ENCODE data around the gene FAM13C.

FAM13C gene

GRCh38 chr10:59360605-59361405 is 1.5 kb downstream of the FAM13C start:
- no peak for TF ChIP-seq CTCF (IDR thresholded peaks at IDR 0.05; ENCODE audit: unreplicated experiment in 3 of 3)
- Mint-ChIP-seq H3K9me3 (no peaks in the 10 kb centered on the region), H3K4me1 (peaks cover 27% of the 10 kb centered on the region), H3K36me3 (ENCODE audit: low read depth) (no peaks in the 10 kb centered on the region), H3K4me3 (peak overlapping the region; percentile 40 to 81 (median 53)), H3K27ac (peak overlapping the region; percentile 31 to 93 (median 66)), H3K27me3 (ENCODE audit: low read depth) (peaks cover 17% of the 10 kb centered on the region)

GRCh38 chr10:59358576-59358975 is 3.8 kb downstream of the FAM13C start:
- H3K27me3 Mint-ChIP-seq (ENCODE audit: low read depth): peaks cover 8% of the 10 kb centered on the region
- no peaks in the 10 kb centered on the region for H3K9me3 Mint-ChIP-seq
- TF ChIP-seq CTCF (IDR thresholded peaks at IDR 0.05; ENCODE audit: unreplicated experiment in 3 of 3): no peak
- no peaks in the 10 kb centered on the region for H3K36me3 Mint-ChIP-seq (ENCODE audit: low read depth)
- H3K4me1 Mint-ChIP-seq: peaks cover 27% of the 10 kb centered on the region
- no peak overlapping the region for H3K4me3 Mint-ChIP-seq
- peak overlapping the region in 1 of 3 experiments; percentile 51 for H3K27ac Mint-ChIP-seq

- Mint-ChIP-seq H3K27ac (no peak overlapping the region), H3K4me3 (no peak overlapping the region), H3K36me3 (ENCODE audit: low read depth) (peaks cover 5% of the 10 kb centered on the region), H3K9me3 (no peaks in the 10 kb centered on the region), H3K27me3 (ENCODE audit: low read depth) (peaks cover 3% of the 10 kb centered on the region), H3K4me1 (peaks cover 9% of the 10 kb centered on the region)
- TF ChIP-seq CTCF (IDR thresholded peaks at IDR 0.05; ENCODE audit: unreplicated experiment in 3 of 3): no peak
These were observed 7.9 kb downstream of the FAM13C start for GRCh38 chr10:59354434-59354833.

GRCh38 chr10:59350558-59350957 is 11.8 kb downstream of the FAM13C start:
- Mint-ChIP-seq H3K4me1 (peaks cover 12% of the 10 kb centered on the region), H3K4me3 (no peak overlapping the region), H3K27me3 (ENCODE audit: low read depth) (peaks cover 3% of the 10 kb centered on the region), H3K36me3 (ENCODE audit: low read depth) (peaks cover 9% of the 10 kb centered on the region), H3K9me3 (no peaks in the 10 kb centered on the region), H3K27ac (no peak overlapping the region)
- TF ChIP-seq CTCF (IDR thresholded peaks at IDR 0.05; ENCODE audit: unreplicated experiment in 3 of 3): no peak

- Mint-ChIP-seq H3K36me3 (ENCODE audit: low read depth) (peaks cover 10% of the 10 kb centered on the region), H3K4me1 (peaks cover 21% of the 10 kb centered on the region), H3K27me3 (ENCODE audit: low read depth) (no peaks in the 10 kb centered on the region), H3K9me3 (no peaks in the 10 kb centered on the region), H3K4me3 (no peak overlapping the region), H3K27ac (peak overlapping the region in 1 of 3 experiments; percentile 4)
- no peak for TF ChIP-seq CTCF (IDR thresholded peaks at IDR 0.05; ENCODE audit: unreplicated experiment in 3 of 3)
These were observed 16.0 kb downstream of the FAM13C start for GRCh38 chr10:59346321-59346720.

GRCh38 chr10:59342723-59343122 is 19.6 kb downstream of the FAM13C start:
- Mint-ChIP-seq H3K4me3 (no peak overlapping the region), H3K27ac (no peak overlapping the region), H3K36me3 (ENCODE audit: low read depth) (peaks cover 3% of the 10 kb centered on the region), H3K4me1 (peaks cover 40% of the 10 kb centered on the region), H3K9me3 (no peaks in the 10 kb centered on the region), H3K27me3 (ENCODE audit: low read depth) (no peaks in the 10 kb centered on the region)
- TF ChIP-seq CTCF (IDR thresholded peaks at IDR 0.05; ENCODE audit: unreplicated experiment in 3 of 3): no peak
